ENCODE results near the gene TRAPPC14. TPM values are rescaled to one million over a fixed set of nuclear protein-coding genes. Genes with fewer than 3 reads are reported as not detected.

The TRAPPC14 gene
- total and polyA plus RNA-seq, 2 of the 8 experiments (the other 6 are each of a cell fraction or from before 2014, with no cell fraction given) = 11.9 to 22.1 TPM

- Histone ChIP-seq H4K8ac (ENCODE audit: extremely low read depth, insufficient read depth, low read length) (no peak overlapping the region), H2BK12ac (ENCODE audit: low read depth, low read length) (no peak overlapping the region), H2BK5ac (ENCODE audit: low read depth, low read length) (no peak overlapping the region), H2AFZ (ENCODE audit: low read length) (no peak overlapping the region), H3K18ac (ENCODE audit: extremely low read depth, low read length) (no peak overlapping the region), H3K27me3 (replicated peaks in 1 of 4; ENCODE audit: control insufficient read depth in 3 of 4, extremely low read depth in 1 of 4, insufficient read depth in 3 of 4, low read length in 3 of 4) (no peaks in the 10 kb centered on the region), H3K9ac (replicated peaks in 1 of 4; ENCODE audit: extremely low read depth in 1 of 4, low read depth in 3 of 4, low read length in 3 of 4) (no peak overlapping the region), H3K4ac (replicated peaks; ENCODE audit: insufficient read length, low read depth, low read length) (no peak overlapping the region), H3K79me2 (ENCODE audit: control insufficient read depth in 1 of 2, insufficient read depth in 2 of 2, low read length in 2 of 2) (no peaks in the 10 kb centered on the region), H4K5ac (ENCODE audit: insufficient read length, low read depth, low read length) (no peak overlapping the region), H4K91ac (replicated peaks; ENCODE audit: insufficient read length, low read length) (no peak overlapping the region), H3K9me3 (ENCODE audit: insufficient read depth in 2 of 2, low read depth in 1 of 2, low read length in 1 of 2) (no peaks in the 10 kb centered on the region), H3K23me2 (ENCODE audit: low read depth, low read length) (no peaks in the 10 kb centered on the region), H3K14ac (ENCODE audit: insufficient read length) (no peak overlapping the region), H3K36me3 (ENCODE audit: control insufficient read depth in 2 of 4, insufficient read depth in 4 of 4, low read length in 3 of 4) (peaks cover 11 to 55% (median 38%) of the 10 kb centered on the region in 4 experiments), H3K4me3 (ENCODE audit: extremely low read depth in 1 of 4, insufficient read depth in 2 of 4, low read depth in 3 of 4, low read length in 4 of 4) (no peak overlapping the region), H3K79me1 (ENCODE audit: low read depth, low read length) (0 out of 2 replicates have a peak, but pooled peaks cover 2% of the 10 kb centered on the region), H2BK15ac (ENCODE audit: low read length) (no peak overlapping the region), H3K4me2 (ENCODE audit: insufficient read depth in 1 of 2, low read depth in 2 of 2, low read length in 2 of 2) (no peak overlapping the region), H3K56ac (replicated peaks; ENCODE audit: insufficient read length, low read depth, low read length) (no peak overlapping the region), H2BK120ac (replicated peaks; ENCODE audit: low read depth, low read length) (no peak overlapping the region), H3K23ac (ENCODE audit: insufficient read length) (no peak overlapping the region), H3K27ac (ENCODE audit: low read depth, low read length) (no peak overlapping the region), H4K20me1 (replicated peaks in 1 of 2; ENCODE audit: control insufficient read depth in 1 of 2, insufficient read depth in 2 of 2, low read length in 2 of 2) (peaks cover 3 to 6% of the 10 kb centered on the region in 2 experiments), H2BK20ac (ENCODE audit: low read length) (no peak overlapping the region), H2AK5ac (ENCODE audit: low read depth, low read length) (no peak overlapping the region), H3K4me1 (replicated peaks in 1 of 4; ENCODE audit: control insufficient read depth in 3 of 4, insufficient read depth in 4 of 4, low read length in 3 of 4) (no peaks in the 10 kb centered on the region; a peak in 1 of 7 replicates)
- DNase-seq (ENCODE audit: low read depth in 1 of 2, low spot score in 2 of 2) = no peak
- WGBS, 2 experiments (ENCODE audit: extremely low coverage in 1 of 2, insufficient coverage in 1 of 2, insufficient read length in 1 of 2, insufficient replicate concordance in 2 of 2, low coverage in 1 of 2, low lambda C conversion rate in 2 of 2, missing lambda C conversion rate in 1 of 2) = 88% methylated on average over 8 of the region's 13 CpGs; no CpG with 5 or more reads in 1 of the 2 experiments
- TF ChIP-seq ATF3 (IDR thresholded peaks at IDR 0.05; ENCODE audit: insufficient read depth, low read depth, low read length) = no peak
- no peak for TF ChIP-seq CHD2 (IDR thresholded peaks at IDR 0.05; ENCODE audit: low read length)
- TF ChIP-seq RAD21 (IDR thresholded peaks at IDR 0.05 in 1 of 2, conservative IDR thresholded peaks at IDR 0.05 in 1 of 2; ENCODE audit: low read depth in 2 of 2, low read length in 2 of 2) = no peak
- TF ChIP-seq CEBPB (IDR thresholded peaks at IDR 0.05; ENCODE audit: low read depth, low read length) = no peak
- TF ChIP-seq SIN3A (conservative IDR thresholded peaks at IDR 0.05 in 1 of 2, IDR thresholded peaks at IDR 0.05 in 1 of 2; ENCODE audit: low read depth in 1 of 2, low read length in 2 of 2) = no peak
- TF ChIP-seq CTCF (IDR thresholded peaks at IDR 0.05; ENCODE audit: control extremely low read depth in 1 of 3, insufficient read depth in 1 of 3, low read depth in 1 of 3, low read length in 3 of 3) = no peak
- no peak for TF ChIP-seq SUZ12 (IDR thresholded peaks at IDR 0.05; ENCODE audit: low read length)
- POLR2A ChIA-PET (ENCODE audit: partially characterized antibody) = interaction anchor here (1.0 to 20.0 kb wide), 9 partner anchors 7 to 55 kb away, joined by 3 to 722 read pairs (median 6); partner anchors contain the start of genes AP4M1, COPS6, MCM7 and ZNF3
- no peak for FAIRE-seq
- CTCF ChIA-PET (ENCODE audit: partially characterized antibody) = interaction anchor here (1.6 to 6.0 kb wide), 4 partner anchors 10 to 235 kb away, joined by 3 to 48 read pairs (median 15); partner anchors contain the start of genes AP4M1 and MBLAC1
These were observed 46.6 kb downstream of the TRAPPC14 start for GRCh38 chr7:100111914-100112313.

Data from H1 (cell line).